GM23248 (cell line): ENCODE results near the gene CAVIN3.

Experiments used
- EZH2 ChIP-seq: fragments of 200-600 bp; sonication (generic); IDR thresholded peaks from 2 replicates; pipeline ENCODE4 v1.6.1; 2018; ENCODE audit warnings: antibody characterized with exemption, mild to moderate bottlenecking; ENCODE audit not compliant: insufficient read depth, poor library complexity, severe bottlenecking
- EZH2phosphoT487 ChIP-seq: fragments of 200-600 bp; sonication (generic); IDR thresholded peaks from 2 replicates; pipeline ENCODE4 v1.6.1; 2018; ENCODE audit warnings: antibody characterized with exemption, moderate library complexity, mild to moderate bottlenecking, low read depth; ENCODE audit not compliant: insufficient read depth

GRCh38 chr11:6301096-6301495 is 19.2 kb downstream of the CAVIN3 start:
- no peak for TF ChIP-seq EZH2phosphoT487
- no peak for TF ChIP-seq EZH2
